Hepatocyte (in vitro differentiated cells): Measurements from ENCODE around the gene ADAMTSL3.

Source experiments
- EZH2 ChIP-seq: fragments of 200-600 bp; sonication (generic); IDR thresholded peaks from 2 replicates; pipeline ENCODE4 v1.6.1; 2016; ENCODE audit warnings: antibody characterized with exemption, mild to moderate bottlenecking, borderline replicate concordance
- TF ChIP-seq, protein P1 (sequence below): fragments of 200-600 bp; sonication (generic); IDR thresholded peaks from 2 replicates; pipeline ENCODE4 v1.5.1; 2016; ENCODE audit warnings: antibody characterized with exemption, mild to moderate bottlenecking; ENCODE audit not compliant: poor library complexity

DNA sequence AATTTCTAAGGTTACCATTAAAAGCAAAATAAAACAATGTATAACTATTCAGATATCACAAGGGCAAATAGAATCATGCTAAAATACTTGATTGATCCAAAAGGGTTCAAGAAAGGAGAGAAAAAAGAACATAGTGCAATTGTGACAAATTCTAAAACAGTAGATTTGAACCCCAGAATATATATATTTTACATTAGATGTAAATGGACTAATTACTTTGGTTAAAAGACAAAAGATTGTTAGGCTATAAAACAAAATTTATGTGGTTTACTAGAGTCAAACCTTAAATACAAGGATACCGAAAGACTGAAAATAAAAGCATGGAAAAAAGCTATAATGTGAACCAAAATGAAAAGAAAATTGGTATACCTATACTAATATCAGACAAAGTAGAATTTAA lies 129.3 kb downstream of the ADAMTSL3 start:
- TF ChIP-seq, protein P1, sequence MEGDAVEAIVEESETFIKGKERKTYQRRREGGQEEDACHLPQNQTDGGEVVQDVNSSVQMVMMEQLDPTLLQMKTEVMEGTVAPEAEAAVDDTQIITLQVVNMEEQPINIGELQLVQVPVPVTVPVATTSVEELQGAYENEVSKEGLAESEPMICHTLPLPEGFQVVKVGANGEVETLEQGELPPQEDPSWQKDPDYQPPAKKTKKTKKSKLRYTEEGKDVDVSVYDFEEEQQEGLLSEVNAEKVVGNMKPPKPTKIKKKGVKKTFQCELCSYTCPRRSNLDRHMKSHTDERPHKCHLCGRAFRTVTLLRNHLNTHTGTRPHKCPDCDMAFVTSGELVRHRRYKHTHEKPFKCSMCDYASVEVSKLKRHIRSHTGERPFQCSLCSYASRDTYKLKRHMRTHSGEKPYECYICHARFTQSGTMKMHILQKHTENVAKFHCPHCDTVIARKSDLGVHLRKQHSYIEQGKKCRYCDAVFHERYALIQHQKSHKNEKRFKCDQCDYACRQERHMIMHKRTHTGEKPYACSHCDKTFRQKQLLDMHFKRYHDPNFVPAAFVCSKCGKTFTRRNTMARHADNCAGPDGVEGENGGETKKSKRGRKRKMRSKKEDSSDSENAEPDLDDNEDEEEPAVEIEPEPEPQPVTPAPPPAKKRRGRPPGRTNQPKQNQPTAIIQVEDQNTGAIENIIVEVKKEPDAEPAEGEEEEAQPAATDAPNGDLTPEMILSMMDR, result no peak
- no peak for TF ChIP-seq EZH2
